ENCODE measurements around the gene ALDH1L1.

ALDH1L1 gene

GRCh38 chr3:126117786-126118185 is 62.6 kb downstream of the ALDH1L1 start:
- no peak for DNase-seq

GRCh38 chr3:126117212-126117611 is 63.2 kb downstream of the ALDH1L1 start:
- no peak for DNase-seq

GRCh38 chr3:126116526-126116925 is 63.9 kb downstream of the ALDH1L1 start:
- DNase-seq, result no peak

GRCh38 chr3:126114443-126115386 is 65.7 kb downstream of the ALDH1L1 start:
- no peak for DNase-seq

- DNase-seq, result no peak
These were observed 66.5 kb downstream of the ALDH1L1 start for GRCh38 chr3:126113733-126114442.

- no peak for DNase-seq
These were observed 67.2 kb downstream of the ALDH1L1 start for GRCh38 chr3:126113238-126113555.

- DNase-seq, result no peak
These were observed 67.7 kb downstream of the ALDH1L1 start for GRCh38 chr3:126112531-126113237.

- DNase-seq, result no peak
These were observed 68.6 kb downstream of the ALDH1L1 start for GRCh38 chr3:126111566-126112475.

GRCh38 chr3:126111126-126111551 is 69.2 kb downstream of the ALDH1L1 start:
- no peak for DNase-seq

GRCh38 chr3:126110431-126111125 is 69.8 kb downstream of the ALDH1L1 start:
- no peak for DNase-seq

- no peak for DNase-seq
These were observed 70.5 kb downstream of the ALDH1L1 start for GRCh38 chr3:126109880-126110235.

- DNase-seq, result no peak
These were observed 71.1 kb downstream of the ALDH1L1 start for GRCh38 chr3:126109146-126109879.

- no peak for DNase-seq
These were observed 71.7 kb downstream of the ALDH1L1 start for GRCh38 chr3:126108676-126109050.

GRCh38 chr3:126107957-126108675 is 72.3 kb downstream of the ALDH1L1 start:
- no peak for DNase-seq

- DNase-seq, result no peak
These were observed 73.0 kb downstream of the ALDH1L1 start for GRCh38 chr3:126107203-126107939.

GRCh38 chr3:126106336-126107202 is 73.8 kb downstream of the ALDH1L1 start:
- no peak for DNase-seq

- no peak for DNase-seq
These were observed 74.6 kb downstream of the ALDH1L1 start for GRCh38 chr3:126105691-126106187.
